Measurements from ENCODE around the gene TNFAIP8. TPM values are rescaled to one million over a fixed set of nuclear protein-coding genes. Genes with fewer than 3 reads are reported as not detected.

TNFAIP8 gene
- total RNA-seq, 1 donor from 2014 or later, result 34.4 TPM

- Histone ChIP-seq H3K27me3 (no peaks in the 10 kb centered on the region), H3K27ac (no peak overlapping the region), H3K4me3 (no peak overlapping the region), H3K36me3 (no peaks in the 10 kb centered on the region), H3K4me1 (peaks cover 16% of the 10 kb centered on the region), H3K9me3 (no peaks in the 10 kb centered on the region)
- no peak for DNase-seq (ENCODE audit: extremely low spot score in 2 of 2)
- TF ChIP-seq POLR2A (IDR thresholded peaks at IDR 0.05) (no peak), POLR2AphosphoS5 (IDR thresholded peaks at IDR 0.05; ENCODE audit: insufficient read depth in 1 of 2, low read depth in 1 of 2) (no peak), CTCF (IDR thresholded peaks at IDR 0.05) (no peak)
- intact Hi-C loops (cut with DNase I), result no loop called here
These were observed 37.4 kb upstream of the TNFAIP8 start for GRCh38 chr5:119318256-119318894.

- intact Hi-C loops (cut with DNase I), result no loop called here
- Histone ChIP-seq H3K4me3 (no peak overlapping the region), H3K36me3 (no peaks in the 10 kb centered on the region), H3K9me3 (no peaks in the 10 kb centered on the region), H3K27ac (no peak overlapping the region), H3K27me3 (no peaks in the 10 kb centered on the region), H3K4me1 (peaks cover 22% of the 10 kb centered on the region)
- TF ChIP-seq POLR2A (IDR thresholded peaks at IDR 0.05) (no peak), CTCF (IDR thresholded peaks at IDR 0.05) (no peak), POLR2AphosphoS5 (IDR thresholded peaks at IDR 0.05; ENCODE audit: insufficient read depth in 1 of 2, low read depth in 1 of 2) (no peak)
- DNase-seq (ENCODE audit: extremely low spot score in 2 of 2), result no peak
These were observed 36.4 kb upstream of the TNFAIP8 start for GRCh38 chr5:119319401-119319800.

- Histone ChIP-seq H3K4me3 (no peak overlapping the region), H3K4me1 (peaks cover 27% of the 10 kb centered on the region), H3K9me3 (no peaks in the 10 kb centered on the region), H3K36me3 (no peaks in the 10 kb centered on the region), H3K27ac (no peak overlapping the region), H3K27me3 (no peaks in the 10 kb centered on the region)
- no peak for TF ChIP-seq POLR2AphosphoS5 (IDR thresholded peaks at IDR 0.05; ENCODE audit: insufficient read depth in 1 of 2, low read depth in 1 of 2)
- TF ChIP-seq CTCF (IDR thresholded peaks at IDR 0.05), result no peak
- no peak for TF ChIP-seq POLR2A (IDR thresholded peaks at IDR 0.05)
- intact Hi-C loops (cut with DNase I), result loop anchor here (10.0 kb wide), 1 partner anchor 45 kb away; no protein-coding TSS in a partner anchor
- no peak for DNase-seq (ENCODE audit: extremely low spot score in 2 of 2)
These were observed 35.9 kb upstream of the TNFAIP8 start for GRCh38 chr5:119319890-119320289.

- TF ChIP-seq POLR2AphosphoS5 (IDR thresholded peaks at IDR 0.05; ENCODE audit: insufficient read depth in 1 of 2, low read depth in 1 of 2) (no peak), CTCF (IDR thresholded peaks at IDR 0.05) (no peak), POLR2A (IDR thresholded peaks at IDR 0.05) (no peak)
- DNase-seq (ENCODE audit: extremely low spot score in 2 of 2), result no peak
- intact Hi-C loops (cut with DNase I), result loop anchor here (10.0 kb wide), 1 partner anchor 47 kb away; no protein-coding TSS in a partner anchor
These were observed 34.1 kb upstream of the TNFAIP8 start for GRCh38 chr5:119321569-119322311.

More at GRCh38 chr5:119321569-119322311, 34.1 kb upstream of the TNFAIP8 start:
- Histone ChIP-seq H3K27ac (no peak overlapping the region), H3K4me1 (peaks cover 31% of the 10 kb centered on the region), H3K9me3 (no peaks in the 10 kb centered on the region), H3K4me3 (no peak overlapping the region), H3K36me3 (no peaks in the 10 kb centered on the region), H3K27me3 (no peaks in the 10 kb centered on the region)

Data from vagina (tissue), 2 donors.